Neural cell (in vitro differentiated cells): ENCODE results near the gene XPR1. TPM values are rescaled to one million over a fixed set of nuclear protein-coding genes. Genes with fewer than 3 reads are reported as not detected.

Source experiments
- H2AFZ ChIP-seq: fragments of 200-600, 300-800 bp; sonication (generic), shearing (Covaris generic); 2 replicates; pipeline ENCODE4 v1.6.0; 2014; ENCODE audit warnings: low read depth, mild to moderate bottlenecking, antibody characterized with exemption, low read length, moderate library complexity
- H3F3A ChIP-seq: fragments of 200-600 bp; shearing (Covaris generic); 2 replicates; pipeline ENCODE4 v1.6.1; 2016; ENCODE audit warnings: mild to moderate bottlenecking, moderate library complexity, mixed read lengths, antibody characterized with exemption, low read length; ENCODE audit not compliant: insufficient read depth, poor library complexity, severe bottlenecking
- H3K27ac ChIP-seq: fragments of 200-600, 300-800 bp; sonication (generic), shearing (Covaris generic); 2 replicates; pipeline ENCODE4 v1.5.1; 2014; ENCODE audit warnings: mild to moderate bottlenecking, low read length, moderate library complexity
- H3K27me3 ChIP-seq: fragments of 300-800, 200-600 bp; sonication (generic), shearing (Covaris generic); 2 replicates; pipeline ENCODE4 v1.6.0; 2014; ENCODE audit warnings: mild to moderate bottlenecking, low read depth, low read length, moderate library complexity; ENCODE audit not compliant: insufficient read depth
- H3K36me3 ChIP-seq: fragments of 300-800, 200-600 bp; sonication (generic), shearing (Covaris generic); 2 replicates; pipeline ENCODE4 v1.5.1; 2014; ENCODE audit warnings: mild to moderate bottlenecking, antibody characterized with exemption, low read length, moderate library complexity; ENCODE audit not compliant: insufficient read depth
- H3K4me2 ChIP-seq: fragments of 300-800, 200-600 bp; sonication (generic), shearing (Covaris generic); 2 replicates; pipeline ENCODE4 v1.6.0; 2014; ENCODE audit warnings: mild to moderate bottlenecking, low read length
- H3K4me3 ChIP-seq: fragments of 300-800, 200-600 bp; sonication (generic), shearing (Covaris generic); 2 replicates; pipeline ENCODE4 v1.5.1; 2014; ENCODE audit warnings: mild to moderate bottlenecking, low read length, moderate library complexity
- H3K79me2 ChIP-seq: fragments of 200-600 bp; shearing (Covaris generic); replicated peaks from 2 replicates; pipeline ENCODE4 v1.6.0; 2014; ENCODE audit warnings: mild to moderate bottlenecking, low read length, moderate library complexity; ENCODE audit not compliant: insufficient read depth
- H3K9ac ChIP-seq: fragments of 300-800, 200-600 bp; sonication (generic), shearing (Covaris generic); 2 replicates; pipeline ENCODE4 v1.6.1; 2016; ENCODE audit warnings: mild to moderate bottlenecking, low read length, mixed read lengths
- H3K9me2 ChIP-seq: fragments of 200-600 bp; shearing (Covaris generic); 2 replicates; pipeline ENCODE4 v1.6.1; 2016; ENCODE audit warnings: mild to moderate bottlenecking, low read length, mixed read lengths; ENCODE audit not compliant: insufficient read depth
- H3K9me3 ChIP-seq: fragments of 200-600, 300-800 bp; sonication (generic), shearing (Covaris generic); 2 replicates; pipeline ENCODE4 v1.6.1; 2016; ENCODE audit warnings: mild to moderate bottlenecking, mixed run types, low read length, moderate library complexity, mixed read lengths
- H4K20me1 ChIP-seq: fragments of 200-600 bp; shearing (Covaris generic); 2 replicates; pipeline ENCODE4 v1.6.1; 2016; ENCODE audit warnings: mild to moderate bottlenecking, mixed run types; ENCODE audit not compliant: insufficient read depth
- EP300 ChIP-seq: fragments of 450-650 bp; conservative IDR thresholded peaks from 2 replicates; pipeline ENCODE4 v1.6.1; 2014; ENCODE audit warnings: antibody characterized with exemption, mild to moderate bottlenecking, moderate library complexity; ENCODE audit not compliant: poor library complexity, severe bottlenecking
- EZH2 ChIP-seq: fragments of 200-600, 300-800 bp; shearing (Covaris generic), sonication (generic); IDR thresholded peaks from 2 replicates; pipeline ENCODE4 v1.6.1; 2014; ENCODE audit warnings: antibody characterized with exemption, low read length, borderline replicate concordance, mild to moderate bottlenecking; ENCODE audit not compliant: insufficient read depth, poor library complexity, severe bottlenecking
- MXI1 ChIP-seq: fragments of 450-650 bp; conservative IDR thresholded peaks from 2 replicates; pipeline ENCODE4 v1.6.1; 2014; ENCODE audit warnings: antibody characterized with exemption, mild to moderate bottlenecking; ENCODE audit not compliant: poor library complexity, severe bottlenecking
- POLR2AphosphoS5 ChIP-seq: IDR thresholded peaks from 2 replicates; pipeline ENCODE4 v1.6.1; 2012
- RAD21 ChIP-seq: fragments of 450-650 bp; conservative IDR thresholded peaks from 2 replicates; pipeline ENCODE4 v1.6.1; 2014; ENCODE audit warnings: antibody characterized with exemption, mild to moderate bottlenecking, moderate library complexity
- SMC3 ChIP-seq: fragments of 450-650 bp; conservative IDR thresholded peaks from 2 replicates; pipeline ENCODE4 v1.6.1; 2014; ENCODE audit warnings: antibody characterized with exemption, mild to moderate bottlenecking, moderate library complexity; ENCODE audit not compliant: poor library complexity
- TAF1 ChIP-seq: IDR thresholded peaks from 2 replicates; pipeline ENCODE4 v1.6.1; 2012; ENCODE audit warnings: low read depth
- polyA plus RNA-seq: library from polyadenylated mRNA; depleted of rRNA; stranded (reverse); fragments of >200 nt; gene quantifications from 2 replicates; pipeline ENCODE4 v1.2.3, GENCODE V29; 2014
- TF ChIP-seq, protein P1 (sequence below): IDR thresholded peaks from 2 replicates; pipeline ENCODE4 v1.6.1; 2012; ENCODE audit warnings: borderline replicate concordance
- TF ChIP-seq, protein P2 (sequence below): fragments of 450-650 bp; IDR thresholded peaks from 2 replicates; pipeline ENCODE4 v1.5.1; 2014; ENCODE audit warnings: antibody characterized with exemption, mild to moderate bottlenecking, moderate library complexity; ENCODE audit not compliant: poor library complexity, severe bottlenecking

Gene XPR1
- polyA plus RNA-seq, 1 donor from 2014 or later: 185 TPM

DNA sequence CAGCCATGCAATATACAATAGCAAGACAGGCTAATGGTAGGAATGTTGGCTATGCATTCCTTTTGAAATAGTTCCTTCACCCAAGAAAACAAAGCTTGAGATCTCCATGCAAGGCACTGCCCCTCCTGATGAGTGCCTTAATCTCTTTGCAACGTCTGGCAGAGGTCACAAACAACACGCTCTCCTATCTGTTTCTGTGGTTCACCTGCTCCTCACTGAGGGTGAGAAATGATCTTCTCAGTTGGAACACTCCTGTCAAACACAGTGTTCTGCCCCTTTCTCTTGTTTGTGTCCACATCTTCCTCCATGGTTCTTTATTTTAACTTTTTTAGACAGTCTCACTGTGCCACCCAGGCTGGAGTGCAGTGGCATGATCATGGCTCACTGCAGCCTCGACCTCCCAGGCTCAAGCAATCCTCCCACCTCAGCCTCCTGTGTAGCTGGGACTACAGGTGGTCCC is 21.2 kb upstream of the XPR1 start (continued):
- TF ChIP-seq, protein P1, sequence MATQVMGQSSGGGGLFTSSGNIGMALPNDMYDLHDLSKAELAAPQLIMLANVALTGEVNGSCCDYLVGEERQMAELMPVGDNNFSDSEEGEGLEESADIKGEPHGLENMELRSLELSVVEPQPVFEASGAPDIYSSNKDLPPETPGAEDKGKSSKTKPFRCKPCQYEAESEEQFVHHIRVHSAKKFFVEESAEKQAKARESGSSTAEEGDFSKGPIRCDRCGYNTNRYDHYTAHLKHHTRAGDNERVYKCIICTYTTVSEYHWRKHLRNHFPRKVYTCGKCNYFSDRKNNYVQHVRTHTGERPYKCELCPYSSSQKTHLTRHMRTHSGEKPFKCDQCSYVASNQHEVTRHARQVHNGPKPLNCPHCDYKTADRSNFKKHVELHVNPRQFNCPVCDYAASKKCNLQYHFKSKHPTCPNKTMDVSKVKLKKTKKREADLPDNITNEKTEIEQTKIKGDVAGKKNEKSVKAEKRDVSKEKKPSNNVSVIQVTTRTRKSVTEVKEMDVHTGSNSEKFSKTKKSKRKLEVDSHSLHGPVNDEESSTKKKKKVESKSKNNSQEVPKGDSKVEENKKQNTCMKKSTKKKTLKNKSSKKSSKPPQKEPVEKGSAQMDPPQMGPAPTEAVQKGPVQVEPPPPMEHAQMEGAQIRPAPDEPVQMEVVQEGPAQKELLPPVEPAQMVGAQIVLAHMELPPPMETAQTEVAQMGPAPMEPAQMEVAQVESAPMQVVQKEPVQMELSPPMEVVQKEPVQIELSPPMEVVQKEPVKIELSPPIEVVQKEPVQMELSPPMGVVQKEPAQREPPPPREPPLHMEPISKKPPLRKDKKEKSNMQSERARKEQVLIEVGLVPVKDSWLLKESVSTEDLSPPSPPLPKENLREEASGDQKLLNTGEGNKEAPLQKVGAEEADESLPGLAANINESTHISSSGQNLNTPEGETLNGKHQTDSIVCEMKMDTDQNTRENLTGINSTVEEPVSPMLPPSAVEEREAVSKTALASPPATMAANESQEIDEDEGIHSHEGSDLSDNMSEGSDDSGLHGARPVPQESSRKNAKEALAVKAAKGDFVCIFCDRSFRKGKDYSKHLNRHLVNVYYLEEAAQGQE: no peak

DNA sequence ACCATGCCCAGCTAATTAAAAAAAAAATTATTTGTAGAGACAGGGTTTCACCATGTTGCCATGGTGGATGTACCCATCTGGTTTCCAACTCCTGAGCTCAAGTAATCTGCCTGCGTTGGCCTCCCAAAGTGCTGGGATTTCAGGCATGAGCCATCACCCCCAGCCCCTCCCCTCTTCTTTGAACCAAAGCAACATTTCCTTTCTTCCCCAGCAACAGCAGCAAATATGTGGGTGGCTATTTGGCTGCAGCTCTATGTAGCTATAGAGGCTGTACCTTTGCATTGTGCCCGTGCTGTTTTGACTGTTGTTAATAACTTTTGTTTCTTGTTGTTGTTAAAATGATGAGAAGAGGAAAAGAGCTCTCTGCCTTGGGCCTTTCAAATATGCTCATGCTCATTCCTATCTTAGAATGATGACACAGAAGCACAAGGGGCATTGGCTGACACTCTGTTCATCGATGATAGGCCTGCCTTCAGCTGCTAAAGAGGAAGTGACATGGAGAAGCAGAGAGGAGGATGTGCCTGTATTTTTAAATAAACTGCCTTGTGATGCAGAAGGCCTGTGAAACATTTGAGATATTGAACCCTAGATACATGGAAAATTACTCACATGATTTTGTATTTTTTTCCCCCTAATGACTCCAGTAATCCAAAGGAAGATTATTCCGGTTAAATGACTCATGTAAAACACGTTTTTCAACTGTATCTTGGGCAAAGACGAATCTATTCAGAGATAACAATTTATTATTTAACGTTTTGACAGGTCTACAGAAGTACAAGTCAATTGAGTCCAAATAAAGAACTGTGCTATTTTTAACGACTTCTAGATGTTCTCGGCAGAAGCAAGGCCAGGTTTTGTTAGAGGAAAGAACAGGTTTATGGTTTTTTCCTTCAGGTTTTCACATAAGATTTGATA is 20.5 kb upstream of the XPR1 start:
- Histone ChIP-seq H3K9me2 (no peaks in the 10 kb centered on the region), H3K36me3 (no peaks in the 10 kb centered on the region), H3K79me2 (no peaks in the 10 kb centered on the region), H4K20me1 (no peaks in the 10 kb centered on the region), H3K4me2 (peak overlapping the region; percentile 37), H3F3A (no peaks in the 10 kb centered on the region), H2AFZ (no peak overlapping the region), H3K9ac (peak overlapping the region; percentile 35), H3K27ac (peak overlapping the region; percentile 79), H3K4me3 (peak overlapping the region; percentile 29), H3K27me3 (no peaks in the 10 kb centered on the region), H3K9me3 (no peaks in the 10 kb centered on the region)
- peak; percentile 69 for TF ChIP-seq EP300
- TF ChIP-seq MXI1: peak; percentile 17
- TF ChIP-seq RAD21: no peak
- no peak for TF ChIP-seq POLR2AphosphoS5
- no peak for TF ChIP-seq SMC3
- no peak for TF ChIP-seq TAF1

DNA sequence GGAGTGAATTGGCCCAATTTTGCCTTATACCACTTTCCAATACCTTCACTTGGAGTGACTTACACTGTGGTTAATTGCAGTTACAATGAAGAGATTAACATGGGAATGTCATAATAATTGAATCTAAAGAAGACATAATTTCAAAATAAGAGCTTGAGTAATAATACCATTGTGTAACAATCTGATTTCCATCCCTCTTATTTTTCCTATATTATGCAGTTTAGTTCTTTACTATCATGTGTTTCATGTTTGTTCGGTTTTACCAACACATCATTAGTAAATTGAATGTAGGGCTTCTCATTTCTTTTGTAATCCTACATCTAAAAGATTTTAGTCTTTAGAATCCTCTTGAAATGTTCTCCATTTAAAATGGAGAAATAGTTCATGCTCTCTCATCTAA is 19.2 kb upstream of the XPR1 start:
- Histone ChIP-seq H3K27ac (no peak overlapping the region), H4K20me1 (no peaks in the 10 kb centered on the region), H2AFZ (no peak overlapping the region), H3K9me2 (no peaks in the 10 kb centered on the region), H3K9ac (no peak overlapping the region), H3K79me2 (no peaks in the 10 kb centered on the region), H3K9me3 (no peaks in the 10 kb centered on the region), H3K27me3 (no peaks in the 10 kb centered on the region), H3F3A (no peaks in the 10 kb centered on the region), H3K36me3 (no peaks in the 10 kb centered on the region), H3K4me2 (peak overlapping the region; percentile 37), H3K4me3 (no peak overlapping the region)
- TF ChIP-seq EZH2: no peak
- no peak for TF ChIP-seq RAD21
- TF ChIP-seq EP300: no peak
- no peak for TF ChIP-seq MXI1
- TF ChIP-seq TAF1: no peak
- TF ChIP-seq, protein P2, sequence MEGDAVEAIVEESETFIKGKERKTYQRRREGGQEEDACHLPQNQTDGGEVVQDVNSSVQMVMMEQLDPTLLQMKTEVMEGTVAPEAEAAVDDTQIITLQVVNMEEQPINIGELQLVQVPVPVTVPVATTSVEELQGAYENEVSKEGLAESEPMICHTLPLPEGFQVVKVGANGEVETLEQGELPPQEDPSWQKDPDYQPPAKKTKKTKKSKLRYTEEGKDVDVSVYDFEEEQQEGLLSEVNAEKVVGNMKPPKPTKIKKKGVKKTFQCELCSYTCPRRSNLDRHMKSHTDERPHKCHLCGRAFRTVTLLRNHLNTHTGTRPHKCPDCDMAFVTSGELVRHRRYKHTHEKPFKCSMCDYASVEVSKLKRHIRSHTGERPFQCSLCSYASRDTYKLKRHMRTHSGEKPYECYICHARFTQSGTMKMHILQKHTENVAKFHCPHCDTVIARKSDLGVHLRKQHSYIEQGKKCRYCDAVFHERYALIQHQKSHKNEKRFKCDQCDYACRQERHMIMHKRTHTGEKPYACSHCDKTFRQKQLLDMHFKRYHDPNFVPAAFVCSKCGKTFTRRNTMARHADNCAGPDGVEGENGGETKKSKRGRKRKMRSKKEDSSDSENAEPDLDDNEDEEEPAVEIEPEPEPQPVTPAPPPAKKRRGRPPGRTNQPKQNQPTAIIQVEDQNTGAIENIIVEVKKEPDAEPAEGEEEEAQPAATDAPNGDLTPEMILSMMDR: no peak
- no peak for TF ChIP-seq SMC3
- no peak for TF ChIP-seq POLR2AphosphoS5
- TF ChIP-seq, protein P1: no peak
